HG03196 (cell line): ENCODE measurements around the gene RASSF8.
"Not testable (repeated sequence)": the region's sequence is repeated elsewhere in the genome, so short reads cannot be mapped to it uniquely, and the experiment has no call there.

ENCODE experiments used
- ATAC-seq: cut with Tn5 transposase; IDR thresholded peaks from one replicate; pipeline ENCODE4 v1.9.1; 2021; ENCODE audit not compliant: unreplicated experiment

Gene RASSF8

GRCh38 chr12:26055087-26055486 lies 96.6 kb downstream of the RASSF8 start:
- no peak for ATAC-seq

DNA sequence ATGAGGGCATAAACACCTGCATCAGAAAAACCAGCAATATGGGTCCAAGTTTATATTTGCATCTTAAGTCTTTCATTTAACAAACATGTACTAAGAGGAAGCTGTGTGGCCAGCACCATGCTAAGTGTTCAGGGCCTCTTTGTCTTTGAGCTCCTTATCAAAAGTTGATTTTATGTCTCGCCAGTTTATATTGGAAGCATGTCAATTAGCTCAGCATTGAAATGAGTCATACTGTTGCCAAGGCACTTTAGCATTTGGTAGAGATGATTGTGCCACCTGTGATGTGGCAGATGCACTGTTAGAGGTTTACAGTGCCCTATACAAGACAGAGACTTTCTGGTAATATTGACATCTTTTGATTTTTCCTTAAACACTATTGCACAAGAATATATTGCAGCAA lies 97.9 kb downstream of the RASSF8 start:
- no peak for ATAC-seq

- not testable (repeated sequence) for ATAC-seq
Observed at GRCh38 chr12:26057271-26057670, 98.8 kb downstream of the RASSF8 start.

GRCh38 chr12:26058308-26058707 lies 99.8 kb downstream of the RASSF8 start:
- ATAC-seq, result no peak

GRCh38 chr12:26058818-26059217 lies 100.3 kb downstream of the RASSF8 start:
- ATAC-seq, result no peak

DNA sequence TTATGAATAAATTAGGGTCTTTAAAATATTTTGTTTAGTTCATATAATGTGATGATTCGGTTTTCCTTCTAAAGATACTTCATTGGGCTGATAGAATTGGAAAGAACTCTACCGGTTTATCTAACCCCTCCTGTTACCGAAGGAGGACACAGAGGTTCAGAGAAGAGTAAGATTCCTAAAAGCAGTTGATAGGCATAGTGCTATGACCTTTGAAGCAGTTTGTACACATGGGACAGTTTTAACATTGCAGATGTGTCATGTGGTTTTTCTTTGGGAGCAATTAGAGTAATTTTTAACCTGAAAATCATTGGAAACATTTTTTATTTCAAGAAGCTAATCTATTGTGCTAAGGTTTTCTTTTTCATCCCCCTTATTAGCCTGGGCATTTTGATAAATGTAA lies 103.5 kb downstream of the RASSF8 start:
- ATAC-seq, result no peak

- no peak for ATAC-seq
Observed at GRCh38 chr12:26062566-26062965, 104.1 kb downstream of the RASSF8 start.

GRCh38 chr12:26065451-26065850 lies 107.0 kb downstream of the RASSF8 start:
- no peak for ATAC-seq

DNA sequence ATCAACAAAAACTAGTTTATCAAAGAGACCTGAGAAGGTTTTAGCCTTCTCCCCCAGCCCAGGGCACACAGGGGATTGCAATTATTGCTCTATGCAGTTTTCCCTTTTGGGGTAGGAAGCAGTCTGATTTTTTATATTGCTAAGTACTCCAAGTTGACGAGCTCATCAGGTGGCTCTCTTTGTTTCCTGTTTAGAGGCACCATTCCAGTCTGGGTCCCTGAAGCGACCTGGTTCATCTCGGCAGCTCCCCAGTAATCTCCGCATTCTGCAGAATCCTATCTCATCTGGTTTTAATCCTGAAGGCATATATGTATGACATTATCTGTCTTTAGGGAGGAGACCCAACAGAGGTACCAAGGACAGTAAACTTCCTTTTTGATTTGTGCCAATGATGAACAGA lies 110.0 kb downstream of the RASSF8 start:
- no peak for ATAC-seq

- ATAC-seq, result no peak
Observed at GRCh38 chr12:26069796-26070195, 111.3 kb downstream of the RASSF8 start.

- ATAC-seq, result no peak
Observed at GRCh38 chr12:26077915-26078702, 119.6 kb downstream of the RASSF8 start.

GRCh38 chr12:26080911-26081310 lies 122.4 kb downstream of the RASSF8 start:
- ATAC-seq, result no peak

DNA sequence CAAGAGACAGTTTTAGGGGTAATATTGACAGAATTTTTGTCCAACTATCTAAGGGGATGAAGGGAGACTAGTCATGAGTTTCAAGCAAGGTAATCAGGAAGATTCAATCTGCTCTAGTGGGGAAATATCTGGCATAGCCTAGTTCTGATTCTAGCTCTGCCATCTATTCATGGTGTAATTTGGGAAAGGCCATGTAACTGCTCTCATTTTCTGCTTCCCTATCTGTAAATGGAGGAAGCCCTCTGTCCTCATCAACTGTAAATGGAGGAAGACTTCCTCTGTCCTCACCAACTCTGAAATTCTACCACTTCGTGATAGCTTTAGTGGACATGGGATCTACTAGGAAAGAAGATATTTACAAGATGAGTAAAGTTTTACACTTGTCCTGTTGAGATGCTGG lies 128.5 kb downstream of the RASSF8 start:
- no peak for ATAC-seq

DNA sequence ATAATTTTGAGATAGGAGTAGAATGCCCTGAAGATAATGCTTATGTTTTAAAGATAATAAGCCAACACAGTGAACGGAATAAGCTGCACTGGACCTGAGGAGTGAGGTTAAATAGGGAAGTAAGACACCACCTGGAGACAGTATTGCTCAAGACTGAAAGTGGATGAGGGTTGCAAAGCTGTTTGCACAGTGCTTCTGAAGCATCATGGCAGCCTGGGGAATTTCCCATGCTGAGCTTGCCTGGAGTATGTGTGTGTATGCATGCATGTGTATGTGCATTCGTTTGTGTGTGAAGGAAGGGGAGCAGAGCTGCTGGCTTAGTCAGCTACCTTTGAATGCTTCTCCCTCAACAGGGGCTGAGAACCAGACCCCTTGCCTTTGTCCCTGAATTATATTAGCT lies 130.5 kb downstream of the RASSF8 start:
- ATAC-seq, result peak; percentile 90

DNA sequence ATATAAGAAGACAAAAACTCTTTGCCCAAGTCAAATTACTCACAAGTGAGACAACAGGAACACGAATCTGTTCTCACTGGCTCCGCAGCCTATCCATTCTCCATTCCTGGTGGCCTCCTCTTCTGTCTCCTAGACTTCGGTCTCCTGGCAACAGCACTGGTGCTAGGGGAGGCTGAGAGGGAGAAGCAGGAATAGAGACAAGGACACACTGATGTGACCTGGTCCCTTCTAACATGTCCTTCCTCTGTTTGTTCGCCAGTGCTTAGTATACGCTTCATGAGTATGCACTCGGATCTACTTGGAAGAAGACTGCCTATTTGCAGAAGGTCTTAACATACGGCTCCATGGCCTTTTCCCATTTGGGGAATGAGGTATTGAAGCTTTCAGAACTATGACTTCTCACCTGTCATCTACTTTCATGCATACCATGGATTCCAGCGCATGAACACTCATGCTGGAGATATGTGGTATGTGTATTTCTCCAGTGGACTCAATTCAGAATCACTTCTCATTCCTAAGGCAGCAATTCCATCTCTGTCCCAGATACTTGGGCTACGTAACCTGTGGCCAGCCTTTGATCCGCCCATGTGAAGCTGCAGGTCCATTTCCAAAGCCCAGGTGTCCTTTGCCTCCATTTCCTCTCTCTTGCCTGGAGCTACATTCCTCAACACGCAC lies 132.5 kb downstream of the RASSF8 start:
- ATAC-seq, result no peak

GRCh38 chr12:26091822-26092221 lies 133.3 kb downstream of the RASSF8 start:
- ATAC-seq, result no peak

- ATAC-seq, result no peak
Observed at GRCh38 chr12:26092346-26093105, 134.0 kb downstream of the RASSF8 start.

GRCh38 chr12:26095186-26095585 lies 136.7 kb downstream of the RASSF8 start:
- no peak for ATAC-seq

- no peak for ATAC-seq
Observed at GRCh38 chr12:26096036-26096435, 137.6 kb downstream of the RASSF8 start.

GRCh38 chr12:26097046-26097878 lies 138.8 kb downstream of the RASSF8 start:
- ATAC-seq, result peak; percentile 81
